Stimulated activated CD4-positive, alpha-beta T cell treated with anti-CD3 and anti-CD28 coated beads, Interleukin-12 subunit alpha, Interleukin-12 subunit beta, amount 100 ng/mL, for 48 hours (primary cell): ENCODE results near the gene ARMC3.
"Not testable (repeated sequence)": the region's sequence is repeated elsewhere in the genome, so short reads cannot be mapped to it uniquely, and the experiment has no call there.

Experiments
- DNase-seq, 3 donors: peaks; one replicate each; pipeline ENCODE4 v3.0.0-alpha.2; 2020; ENCODE audit warnings: low read depth in 2 of 3, low spot score in 1 of 3

The ARMC3 gene

GRCh38 chr10:23070913-23071218 lies 143.0 kb downstream of the ARMC3 start:
- DNase-seq, result no peak

- DNase-seq, result not testable (repeated sequence)
These were observed 144.7 kb downstream of the ARMC3 start for GRCh38 chr10:23072593-23072992.

- no peak for DNase-seq
These were observed 145.7 kb downstream of the ARMC3 start for GRCh38 chr10:23073527-23073926.

- no peak for DNase-seq
These were observed 147.8 kb downstream of the ARMC3 start for GRCh38 chr10:23075672-23076071.

GRCh38 chr10:23078114-23078513 lies 150.3 kb downstream of the ARMC3 start:
- DNase-seq, result no peak

- DNase-seq, result no peak
These were observed 151.8 kb downstream of the ARMC3 start for GRCh38 chr10:23079700-23080099.

GRCh38 chr10:23080262-23080661 lies 152.4 kb downstream of the ARMC3 start:
- DNase-seq, result no peak

- DNase-seq, result no peak
These were observed 153.4 kb downstream of the ARMC3 start for GRCh38 chr10:23081221-23081750.

GRCh38 chr10:23081891-23082290 lies 154.0 kb downstream of the ARMC3 start:
- DNase-seq, result no peak
